NCI-H510A (cell line): ENCODE results near the gene FOXRED2.
"Not testable (repeated sequence)": the region's sequence is repeated elsewhere in the genome, so short reads cannot be mapped to it uniquely, and the experiment has no call there.

Experiments
- DNase-seq: peaks from one replicate; lab custom pipeline; 2025; lab: John Stamatoyannopoulos, UW

FOXRED2 gene

DNA sequence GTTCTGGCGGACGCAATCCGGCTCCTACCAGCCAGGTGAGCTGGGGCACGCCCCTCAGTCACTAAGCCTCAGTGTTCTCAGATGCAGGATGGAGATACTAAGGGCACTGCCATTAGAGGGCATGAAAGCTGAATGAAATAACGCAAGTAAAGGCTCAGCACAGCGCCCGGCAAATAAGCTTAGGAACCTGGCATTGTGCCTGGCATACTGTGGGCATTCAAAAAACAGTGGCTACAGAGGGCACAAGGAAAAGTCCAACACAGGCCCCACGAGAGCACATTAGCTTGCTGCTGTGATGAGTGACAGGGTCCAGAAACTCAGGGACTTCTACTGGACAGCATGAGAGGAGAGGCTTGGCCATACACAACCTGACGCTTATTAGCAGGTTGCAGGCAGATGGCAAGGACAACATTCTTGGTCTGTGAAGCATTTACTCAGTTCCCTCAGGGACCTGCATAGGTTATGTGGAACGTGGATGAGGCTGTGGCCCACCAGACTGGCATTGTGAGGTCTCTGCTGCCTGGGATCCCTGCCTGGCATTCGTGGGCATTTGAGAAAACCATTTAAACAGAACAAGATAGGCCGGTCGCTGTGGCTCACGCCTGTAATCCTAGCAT lies 37.6 kb downstream of the FOXRED2 start:
- DNase-seq = no peak

DNA sequence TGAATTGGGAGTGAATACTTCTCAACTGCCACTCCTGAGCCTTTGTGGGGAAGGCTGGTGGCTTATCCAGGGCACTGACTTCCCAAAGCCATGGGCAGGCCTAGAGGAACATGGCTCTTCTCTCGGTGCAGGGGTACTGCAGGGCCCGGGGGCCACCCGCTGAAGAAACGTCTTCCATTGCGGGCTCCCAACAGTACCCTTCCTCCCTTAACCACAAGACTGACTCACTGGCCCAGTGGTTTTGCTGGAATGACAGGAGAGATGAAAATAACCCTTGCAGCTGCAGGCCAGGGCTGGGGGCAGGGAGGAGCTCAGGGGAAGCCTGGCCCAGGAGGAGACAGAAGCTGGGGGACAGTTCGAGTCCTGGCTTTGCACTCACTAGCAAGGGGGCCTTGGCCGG lies 38.9 kb downstream of the FOXRED2 start:
- DNase-seq = no peak

DNA sequence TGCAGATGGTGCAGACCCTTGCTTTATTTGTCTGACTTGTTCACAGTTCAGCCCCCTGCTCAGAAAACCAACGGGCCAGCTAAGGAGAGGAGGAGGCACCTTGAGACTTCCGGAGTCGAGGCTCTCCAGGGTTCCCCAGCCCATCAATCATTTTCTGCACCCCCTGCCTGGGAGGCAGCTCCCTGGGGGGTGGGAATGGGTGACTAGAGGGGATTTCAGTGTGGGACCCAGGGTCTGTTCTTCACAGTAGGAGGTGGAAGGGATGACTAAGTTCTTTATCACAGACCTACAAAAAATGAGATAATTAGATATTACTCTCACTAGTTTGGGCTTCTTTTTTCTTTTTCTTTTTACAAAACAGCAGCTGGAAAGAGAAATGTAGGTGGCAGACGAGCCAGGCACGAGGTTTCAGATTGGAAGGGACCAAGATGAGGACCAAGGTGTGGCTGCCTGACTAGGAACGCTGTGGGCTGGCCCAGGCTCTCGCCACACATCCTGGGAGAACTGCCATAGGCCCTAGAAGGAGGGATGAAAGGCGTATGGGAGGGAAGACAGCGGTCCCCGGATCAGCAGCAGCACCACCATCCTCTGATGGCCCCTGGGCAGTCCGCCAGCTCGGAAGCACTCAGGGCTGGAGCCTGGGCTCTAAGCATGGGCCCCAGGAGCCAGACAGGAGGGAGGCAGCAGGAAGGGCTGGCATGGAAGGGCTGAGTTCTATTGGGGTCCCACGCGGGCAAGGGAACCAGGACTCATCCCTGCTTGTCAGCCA lies 39.6 kb downstream of the FOXRED2 start:
- peak; percentile 17 for DNase-seq

DNA sequence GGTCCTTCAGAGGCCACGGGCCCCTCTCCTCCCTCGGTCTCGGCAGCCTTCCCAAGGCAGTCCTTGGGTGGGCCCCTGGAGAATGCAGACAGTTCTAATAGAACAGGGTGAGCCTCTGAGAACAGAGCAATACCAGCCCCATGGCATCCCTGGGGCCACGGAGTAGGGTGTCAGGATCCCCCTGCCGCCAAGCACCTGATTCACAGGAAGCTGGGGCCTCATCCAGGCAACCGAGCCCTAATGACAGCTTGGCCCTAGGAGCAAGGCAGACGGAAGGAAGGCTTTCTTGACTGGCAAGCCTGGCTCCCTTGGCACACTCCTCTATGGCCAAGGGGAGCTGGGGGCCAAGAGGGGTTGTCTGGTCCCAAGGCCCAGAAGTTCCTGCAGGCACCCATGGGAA lies 40.6 kb downstream of the FOXRED2 start:
- DNase-seq = no peak

DNA sequence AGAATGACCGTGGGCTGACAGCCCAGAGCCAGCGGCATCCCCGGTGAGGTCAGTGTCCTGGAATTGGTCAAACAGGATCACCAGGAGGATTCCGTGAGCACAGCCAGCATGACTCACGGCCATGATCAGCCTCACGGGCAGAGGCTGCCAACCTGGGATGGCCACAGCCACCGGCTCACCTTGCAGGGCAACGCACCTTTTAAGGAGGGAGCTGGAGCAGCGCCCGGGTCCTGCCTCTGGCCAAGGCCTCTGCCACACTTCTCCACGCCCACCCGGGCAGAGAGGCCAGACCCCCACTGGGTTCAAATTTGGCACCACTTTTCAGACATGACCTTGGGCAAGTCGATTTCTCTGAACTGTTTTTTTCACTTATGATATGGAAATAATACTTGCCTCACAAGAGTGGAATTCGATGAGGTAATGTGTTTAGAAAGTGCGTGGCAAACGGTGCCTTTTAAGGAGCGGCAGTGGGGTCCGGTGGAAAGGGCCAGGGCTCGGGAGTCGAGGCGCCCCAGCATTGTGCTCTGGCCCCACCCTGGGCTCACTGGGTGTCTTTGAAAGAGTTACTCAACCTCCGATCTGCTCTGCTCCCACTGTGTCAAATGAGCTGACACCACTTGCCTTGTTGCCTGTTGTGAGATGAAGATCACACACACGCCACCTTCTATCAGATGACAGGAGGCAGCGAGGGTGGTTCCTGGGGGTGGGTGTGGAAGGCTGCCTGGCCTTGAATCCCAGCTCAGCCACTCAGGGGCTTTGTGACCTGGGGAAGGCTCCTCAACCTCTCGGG lies 41.4 kb downstream of the FOXRED2 start:
- no peak for DNase-seq

DNA sequence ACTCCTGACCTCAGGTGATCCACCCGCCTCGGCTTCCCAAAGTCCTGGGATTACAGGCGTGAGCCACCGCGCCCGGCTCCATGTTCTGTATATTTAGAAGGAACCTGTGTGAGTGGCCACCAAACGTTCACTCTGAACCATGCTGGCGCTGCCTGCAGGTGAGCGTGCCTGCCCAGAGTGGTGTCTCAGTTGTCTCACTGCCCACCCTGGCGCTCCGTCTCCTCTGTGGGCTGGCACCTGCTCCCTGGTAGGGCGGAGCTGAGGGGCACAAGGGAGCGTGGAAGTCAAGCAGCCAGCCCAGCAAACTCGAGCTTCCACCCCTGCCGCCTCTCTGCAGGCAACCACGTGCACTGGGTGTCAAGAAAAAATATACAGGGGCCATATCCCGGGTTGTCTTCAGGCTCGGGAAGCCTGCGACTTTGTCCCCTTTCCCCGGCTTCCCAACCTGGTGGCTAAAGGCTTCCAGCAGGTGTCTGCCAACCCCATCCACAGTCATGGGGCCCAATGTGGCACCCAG lies 42.1 kb downstream of the FOXRED2 start:
- no peak for DNase-seq

DNA sequence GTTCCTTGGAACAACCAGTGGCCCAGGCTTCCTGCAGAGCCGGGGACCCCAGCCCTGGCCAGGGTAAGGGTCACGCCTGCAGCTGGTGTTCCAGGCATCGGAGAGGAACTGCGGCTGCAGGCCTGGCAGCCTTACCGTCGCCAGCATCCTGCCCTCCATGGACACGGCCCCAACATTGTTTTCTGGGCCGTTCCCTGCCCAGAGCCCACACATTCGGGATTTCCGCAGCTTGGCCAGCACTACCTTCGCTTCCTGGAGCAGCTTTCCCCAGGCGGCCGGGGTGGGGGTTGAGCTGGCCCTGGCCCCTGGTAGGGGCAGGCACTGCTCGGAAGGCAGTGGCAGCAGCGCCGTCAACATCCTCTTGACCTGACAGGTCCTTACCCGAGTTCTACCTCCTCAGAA lies 43.1 kb downstream of the FOXRED2 start:
- no peak for DNase-seq

DNA sequence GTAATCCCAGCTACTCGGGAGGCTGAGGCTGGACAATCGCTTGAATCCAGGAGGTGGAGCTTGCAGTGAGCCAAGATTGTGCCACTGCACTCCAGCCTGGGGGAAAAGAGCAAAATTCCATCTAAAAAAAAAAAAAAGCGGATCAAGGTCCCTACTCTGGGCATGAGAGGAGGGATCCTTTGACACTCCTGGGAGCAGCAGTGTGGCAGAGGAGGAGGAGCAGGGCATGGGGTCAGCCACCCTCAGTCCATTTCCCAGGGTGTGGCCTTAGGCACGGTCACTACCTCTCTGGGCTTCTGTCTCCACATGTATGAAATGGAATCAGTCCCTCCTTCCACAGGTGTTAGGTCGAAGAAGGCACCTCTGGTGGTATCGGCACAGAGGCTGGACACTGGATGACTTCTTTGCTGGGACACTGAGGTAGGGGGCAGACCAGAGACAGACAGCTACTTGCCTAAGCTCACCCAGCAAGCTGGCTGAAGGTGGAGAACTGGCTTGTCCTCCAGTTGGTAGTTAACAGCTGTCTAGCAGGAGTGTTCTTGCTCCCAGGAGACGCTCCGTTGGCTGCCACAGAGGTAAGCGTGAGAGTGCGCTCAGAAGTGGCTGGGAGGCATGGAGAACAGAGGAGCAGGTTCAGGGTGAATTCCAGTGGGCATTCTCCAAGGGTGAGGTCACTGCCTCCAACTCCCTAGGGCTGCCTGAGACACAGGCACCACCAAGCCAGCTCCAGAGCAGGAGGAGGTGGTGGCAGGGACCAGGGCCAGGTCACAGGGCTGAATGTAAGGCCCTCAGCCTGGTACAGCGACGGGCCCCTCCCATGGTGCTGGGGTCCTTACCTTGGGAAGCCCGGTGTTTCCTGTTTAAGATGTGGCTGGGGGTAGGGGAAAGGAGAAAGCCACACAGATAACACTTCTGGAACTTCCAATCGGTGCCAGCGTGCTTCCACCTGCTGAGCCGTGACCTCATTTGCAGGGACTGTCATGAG lies 44.9 kb downstream of the FOXRED2 start:
- peak; percentile 60 for DNase-seq

DNA sequence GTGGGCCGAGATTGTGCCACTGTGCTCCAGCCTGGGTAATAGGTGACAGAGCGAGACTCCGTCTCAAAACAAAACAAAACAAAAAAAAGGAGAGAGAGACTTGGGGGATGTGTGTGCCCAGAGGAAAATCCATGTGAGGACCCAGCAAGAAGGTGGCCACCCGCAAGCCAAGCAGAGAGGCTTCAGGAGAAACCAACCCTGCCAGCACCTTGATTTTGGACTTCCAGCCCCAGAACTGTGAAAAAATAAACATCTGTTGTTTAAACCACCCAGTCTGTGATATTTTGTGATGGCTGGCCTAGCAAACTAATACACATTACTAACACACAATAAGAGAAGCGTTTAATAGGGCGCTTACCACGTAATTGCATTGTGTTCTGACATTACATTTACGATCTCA lies 46.6 kb downstream of the FOXRED2 start:
- DNase-seq = no peak

DNA sequence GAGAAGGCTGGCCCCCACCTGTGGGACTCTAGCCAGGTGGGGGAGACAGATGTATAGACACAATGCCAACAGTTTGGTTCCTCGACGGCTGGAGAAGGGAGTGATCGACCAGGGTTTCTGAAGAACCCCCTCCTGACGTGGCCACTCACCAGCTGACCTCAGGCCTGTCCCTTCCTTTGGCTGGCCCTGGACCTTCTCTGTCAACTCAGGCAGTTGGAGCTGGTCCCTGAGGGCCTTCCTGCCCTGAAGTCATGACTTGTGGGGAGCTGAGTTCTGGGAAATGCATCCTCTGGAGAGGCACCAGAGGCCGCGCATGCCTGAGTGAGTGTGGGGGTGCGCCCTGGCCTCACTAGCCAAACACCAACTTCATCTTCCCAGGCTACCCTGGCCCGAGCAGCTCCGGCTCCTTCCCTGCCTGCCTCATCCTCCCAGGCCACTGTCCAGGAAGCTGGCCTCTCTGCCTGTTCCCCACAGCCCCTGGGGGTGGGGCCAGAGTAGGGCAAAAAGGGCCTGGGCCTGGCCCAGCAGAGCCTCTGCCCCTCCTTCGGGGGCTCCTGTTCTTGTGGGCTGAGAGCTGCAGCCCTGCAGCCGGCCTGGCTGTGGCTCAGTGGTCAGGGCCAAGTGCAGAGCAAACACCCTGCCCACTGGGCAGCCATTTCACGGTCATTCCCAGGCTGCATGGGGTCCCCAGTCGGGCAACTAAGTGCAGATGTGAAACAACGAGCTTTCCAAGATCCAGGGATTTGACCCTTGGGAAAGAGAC lies 49.0 kb downstream of the FOXRED2 start:
- DNase-seq = no peak

DNA sequence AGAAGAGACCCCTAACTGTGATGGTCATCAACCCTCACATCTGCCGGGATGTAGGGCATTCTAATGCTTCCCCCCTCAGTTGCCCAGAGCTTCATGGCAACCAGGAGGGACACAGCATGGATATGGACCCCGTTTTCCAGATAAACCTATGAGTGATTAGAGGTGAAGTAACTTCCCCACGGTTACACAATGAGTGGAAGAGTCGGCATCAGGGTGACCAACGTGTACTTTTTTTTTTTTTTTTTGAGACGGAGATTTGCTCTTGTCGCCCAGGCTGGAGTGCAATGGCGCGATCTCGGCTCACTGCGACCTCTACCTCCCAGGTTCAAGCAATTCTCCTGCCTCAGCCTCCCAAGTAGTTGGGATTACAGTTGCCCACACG lies 50.4 kb downstream of the FOXRED2 start:
- DNase-seq = no peak

DNA sequence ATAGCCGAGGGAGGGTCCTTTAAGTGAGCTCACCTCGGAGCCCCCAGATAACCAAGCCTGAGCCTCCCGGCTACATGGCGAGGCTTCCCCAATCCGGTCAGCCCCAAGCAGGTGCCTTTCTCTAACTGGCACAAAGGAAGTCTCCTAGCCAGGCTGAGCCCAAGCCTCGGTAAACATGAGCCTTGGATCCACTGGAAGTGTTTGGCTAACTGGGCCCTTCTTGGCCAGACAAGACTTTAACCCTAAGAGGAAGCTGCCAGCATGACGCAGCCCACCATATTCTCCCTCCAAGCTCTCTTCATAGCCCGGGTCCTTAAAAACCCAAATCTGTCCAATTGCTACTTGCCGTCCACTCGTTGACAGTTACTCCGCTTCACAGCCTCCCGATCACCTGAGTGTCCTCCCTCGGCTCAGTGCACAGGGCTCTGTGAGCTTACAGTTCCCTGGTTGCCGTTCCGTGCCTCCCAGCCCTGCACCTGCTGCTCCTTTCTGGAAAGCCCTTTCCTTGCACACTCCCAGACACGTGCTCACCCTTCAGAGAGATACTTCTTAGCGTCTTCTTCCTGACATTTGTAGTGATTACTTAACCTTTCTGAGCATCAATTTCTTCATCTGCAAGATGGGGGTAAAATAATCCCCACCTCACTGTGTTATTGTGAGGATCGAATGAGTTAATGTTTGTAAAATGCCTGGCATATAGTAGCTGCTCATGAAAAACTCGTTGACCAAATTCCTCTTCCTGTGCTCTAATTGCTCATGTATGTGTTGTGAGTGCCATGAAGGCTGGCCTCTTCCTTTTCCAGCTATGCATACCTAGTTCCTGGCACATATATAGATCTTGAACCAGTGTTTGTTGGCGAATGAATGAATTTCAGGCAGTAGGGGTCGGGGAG lies 51.0 kb downstream of the FOXRED2 start:
- DNase-seq = no peak

DNA sequence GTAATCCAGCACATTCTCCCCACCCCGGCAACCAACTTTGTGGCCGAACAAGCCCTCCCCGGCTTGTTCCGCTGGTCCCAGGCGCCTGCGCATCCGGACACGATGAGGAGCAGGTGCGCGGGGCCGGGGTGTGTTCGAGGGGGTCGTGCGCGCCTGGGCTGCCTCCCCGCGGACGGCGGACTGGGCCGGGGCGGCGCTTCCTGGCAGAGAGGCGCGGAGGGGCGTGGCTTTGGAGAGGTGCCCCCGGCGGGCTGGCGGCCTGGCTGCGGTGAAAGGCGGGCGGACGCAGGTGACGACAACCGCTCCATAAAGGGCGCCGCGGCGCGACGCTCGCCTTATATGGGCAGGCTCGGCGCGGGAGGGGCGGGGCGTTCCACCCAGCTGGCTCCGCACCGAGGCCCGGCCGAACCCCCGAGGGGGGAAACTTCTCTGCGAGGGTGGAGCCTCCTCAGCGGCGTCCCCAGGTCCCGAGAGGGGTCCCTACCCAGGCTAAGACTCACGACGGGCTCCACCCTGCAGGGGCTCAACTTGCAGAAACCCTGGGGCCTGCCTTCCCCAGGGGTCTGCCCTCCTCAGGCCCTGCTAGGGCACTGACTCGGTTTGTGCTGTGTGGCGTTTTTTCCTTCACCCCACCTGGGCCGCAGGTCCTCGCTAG lies 51.8 kb downstream of the FOXRED2 start:
- peak; percentile 96 for DNase-seq

DNA sequence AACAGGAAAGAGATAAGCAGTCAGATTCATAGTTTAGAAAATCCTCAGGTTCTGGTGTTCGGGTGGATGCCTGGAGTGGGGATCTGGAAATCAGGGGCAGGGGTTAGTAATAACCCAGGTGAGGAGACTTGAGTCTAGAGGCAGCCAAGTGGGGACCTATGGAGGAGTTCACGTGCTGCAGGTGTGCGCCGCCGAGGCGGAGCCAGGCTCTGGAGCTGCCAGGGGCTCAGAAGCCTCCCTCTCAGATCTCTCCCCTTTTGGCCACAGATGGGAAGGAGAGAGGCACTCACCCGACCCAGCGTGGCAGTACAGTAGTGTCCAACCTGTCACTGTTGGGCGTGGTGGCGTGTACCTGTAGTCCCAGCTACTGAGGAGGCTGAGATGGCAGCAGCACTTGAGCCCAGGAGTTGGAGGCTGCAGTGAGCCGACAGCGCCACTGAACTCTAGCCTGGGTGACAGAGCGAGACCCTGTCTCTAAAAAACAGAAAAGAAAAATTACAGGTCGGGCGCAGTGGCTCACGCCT lies 52.9 kb downstream of the FOXRED2 start:
- no peak for DNase-seq

DNA sequence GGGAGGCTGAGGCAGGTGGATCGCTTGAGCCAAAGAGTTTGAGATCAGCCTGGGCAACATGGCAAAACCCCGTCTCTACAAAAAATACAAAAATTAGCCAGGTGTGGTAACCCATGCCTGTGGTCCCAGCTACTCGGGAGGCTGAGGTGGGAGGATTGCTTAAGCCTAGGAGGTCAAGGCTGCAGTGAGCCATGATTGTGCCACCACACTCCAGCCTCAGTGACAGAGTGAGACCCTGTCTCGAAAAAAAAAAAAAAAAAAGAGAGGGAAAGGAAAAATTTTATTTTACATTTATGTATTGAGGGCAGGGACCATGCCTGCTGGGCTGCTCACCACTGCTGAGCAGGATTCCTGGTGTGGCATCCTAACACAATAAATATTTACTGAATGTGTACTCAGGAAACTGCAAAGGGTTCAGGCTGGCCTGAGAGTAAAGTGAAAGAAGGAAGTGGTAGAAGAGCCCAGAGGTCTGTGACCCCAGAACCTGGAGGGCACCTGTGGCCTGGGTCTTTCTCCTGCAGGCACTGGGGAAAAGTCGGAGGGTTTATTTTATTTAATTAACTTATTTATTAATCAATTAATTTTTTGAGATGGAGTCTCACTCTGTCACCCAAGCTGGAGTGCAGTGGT lies 53.7 kb downstream of the FOXRED2 start:
- DNase-seq = not testable (repeated sequence)

DNA sequence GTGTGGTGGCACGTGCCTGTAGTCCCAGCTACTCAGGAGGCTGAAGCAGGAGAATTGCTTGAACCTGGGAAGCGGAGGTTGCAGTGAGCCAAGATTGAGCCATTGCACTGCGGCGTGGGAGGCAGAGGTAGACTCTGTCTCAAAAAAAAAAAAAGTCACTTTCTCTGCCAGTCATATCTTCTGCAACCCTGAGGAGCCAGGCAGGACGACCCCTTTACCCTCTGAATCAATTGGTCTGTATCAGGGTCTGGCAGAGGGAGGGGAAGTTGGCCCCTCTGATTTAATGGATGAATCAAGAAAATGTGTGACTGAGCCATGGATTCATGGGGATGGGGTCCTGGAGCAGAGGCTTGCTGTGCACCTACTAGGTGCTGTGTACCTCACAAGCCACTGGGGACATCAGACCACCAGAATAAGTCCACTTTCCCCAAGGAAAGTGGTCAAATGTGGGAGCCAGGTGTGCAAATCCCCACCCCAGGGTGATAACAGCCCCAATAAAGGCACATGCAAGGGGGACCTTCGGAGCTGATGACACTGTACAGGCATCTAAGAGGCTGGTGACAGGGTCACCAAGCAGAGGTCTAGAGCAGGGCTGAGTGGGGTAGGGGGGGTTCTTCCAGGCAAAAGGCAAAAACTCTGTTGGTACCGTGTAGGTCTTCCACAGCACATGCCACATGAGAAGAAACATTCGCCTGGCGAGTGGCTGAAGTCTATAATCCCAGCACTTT lies 54.4 kb downstream of the FOXRED2 start:
- no peak for DNase-seq

DNA sequence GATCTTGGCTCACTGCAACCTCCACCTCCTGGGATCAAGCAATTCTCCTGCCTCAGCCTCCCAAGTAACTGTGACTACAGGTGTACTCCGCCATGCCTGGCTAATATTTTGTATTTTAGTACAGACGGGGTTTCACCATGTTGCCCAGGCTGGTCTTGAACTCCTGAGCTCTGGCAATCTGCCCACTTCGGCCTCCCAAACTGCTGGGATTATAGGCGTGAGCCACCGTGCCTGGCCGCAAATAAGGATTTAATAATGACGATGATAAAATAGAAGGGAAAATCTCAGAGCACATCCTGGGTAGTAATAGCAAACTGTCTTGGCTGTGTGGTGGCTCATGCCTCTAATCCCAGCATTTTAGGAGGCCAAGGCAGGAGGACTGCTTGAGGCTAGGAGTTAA lies 55.9 kb downstream of the FOXRED2 start:
- DNase-seq = not testable (repeated sequence)
